ENCODE data around the gene FGD4.
A peak's percentile ranks its signal among the peaks of the same experiment; 100 is the strongest.

The FGD4 gene

DNA sequence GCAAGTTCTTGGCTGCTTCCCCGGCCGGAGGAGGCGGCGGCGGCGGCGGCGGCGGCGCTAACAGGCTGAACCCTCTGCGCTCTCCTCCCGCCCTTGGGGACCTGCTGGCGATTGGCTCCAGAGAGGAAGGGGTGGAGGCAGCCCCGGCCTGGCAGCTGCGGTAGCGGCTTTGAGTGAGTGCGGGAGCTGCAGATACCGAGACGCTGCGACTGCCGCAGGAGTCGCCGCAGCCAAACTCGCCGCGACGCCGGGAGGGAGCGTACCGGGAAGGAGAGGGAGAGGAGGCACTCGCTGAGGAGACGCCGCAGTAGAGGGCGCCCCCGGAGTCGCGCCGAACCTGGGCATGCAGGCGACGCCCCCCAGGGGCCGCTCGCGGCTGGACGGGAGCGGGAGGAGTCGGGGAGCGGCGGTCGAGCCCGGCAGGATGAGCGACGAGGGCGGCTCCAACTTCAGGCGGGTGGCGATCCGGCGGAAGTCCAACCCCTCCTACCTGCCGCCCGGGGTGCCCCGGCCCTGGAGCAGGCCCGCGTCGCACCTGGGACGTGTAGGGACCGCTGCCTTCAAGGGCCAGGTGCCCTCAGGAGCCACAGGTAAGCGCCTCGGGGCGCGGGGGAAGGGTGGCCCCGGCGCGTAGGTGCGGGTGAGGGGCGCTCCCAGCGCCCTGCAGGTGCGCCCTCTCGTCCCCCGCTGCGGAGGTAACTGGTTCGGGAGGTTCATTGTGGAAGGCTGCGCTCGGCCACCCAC, at the start of gene FGD4:
FGD4 (plus strand) TSS at position 189 of the 744 bp plus-strand sequence.
- DNase-seq, result peak; percentile 94

DNA sequence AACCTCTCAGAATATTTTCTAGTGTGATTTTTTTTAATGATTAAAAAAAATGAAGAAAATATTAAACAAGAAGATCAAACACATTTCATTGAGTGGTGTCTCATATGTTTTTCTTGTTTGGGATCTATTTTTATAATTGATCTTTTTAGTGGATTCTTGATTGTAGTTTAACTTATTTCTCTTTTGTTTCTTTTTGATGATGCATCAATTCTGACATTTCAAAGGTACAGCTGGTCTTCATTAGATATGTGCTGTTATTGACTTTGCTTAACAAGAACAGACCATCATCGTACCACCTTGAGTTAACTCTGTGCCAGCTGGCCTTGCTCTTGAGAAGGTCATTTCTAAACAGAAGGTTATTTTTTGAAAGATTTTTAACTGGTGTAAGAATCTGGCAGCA, 45.8 kb upstream of the FGD4 start:
- no peak for DNase-seq

DNA sequence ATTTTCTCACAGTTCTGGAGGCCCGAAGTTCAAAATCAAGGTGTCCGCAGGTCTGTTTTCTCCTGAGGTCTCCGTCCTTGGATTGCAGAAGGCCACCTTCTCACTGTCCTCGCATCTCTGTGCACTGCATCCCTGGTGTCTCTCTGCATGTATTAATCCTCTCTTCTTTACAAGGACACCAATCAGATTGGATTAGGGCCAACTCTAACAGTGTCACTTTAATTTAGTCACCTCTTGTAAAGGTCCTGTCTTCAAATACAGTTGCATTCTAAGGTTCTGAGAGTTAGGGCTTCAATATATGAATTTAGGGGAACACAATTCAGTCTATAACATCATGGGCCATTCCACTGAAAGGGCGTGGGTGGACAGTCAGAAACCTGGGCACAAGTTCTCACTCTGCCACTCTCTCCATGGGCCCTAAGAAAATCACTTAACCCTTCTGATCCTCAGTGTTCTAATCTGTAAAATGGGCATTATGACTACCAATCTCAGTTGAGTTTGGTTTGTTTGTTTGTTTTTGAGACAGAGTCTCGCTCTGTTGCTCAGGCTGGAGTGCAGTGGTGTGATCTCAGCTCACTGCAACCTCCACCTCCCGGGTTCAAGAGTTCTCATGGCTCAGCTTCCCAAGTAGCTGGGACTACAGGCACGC, 41.6 kb upstream of the FGD4 start:
- peak; percentile 25 for DNase-seq

DNA sequence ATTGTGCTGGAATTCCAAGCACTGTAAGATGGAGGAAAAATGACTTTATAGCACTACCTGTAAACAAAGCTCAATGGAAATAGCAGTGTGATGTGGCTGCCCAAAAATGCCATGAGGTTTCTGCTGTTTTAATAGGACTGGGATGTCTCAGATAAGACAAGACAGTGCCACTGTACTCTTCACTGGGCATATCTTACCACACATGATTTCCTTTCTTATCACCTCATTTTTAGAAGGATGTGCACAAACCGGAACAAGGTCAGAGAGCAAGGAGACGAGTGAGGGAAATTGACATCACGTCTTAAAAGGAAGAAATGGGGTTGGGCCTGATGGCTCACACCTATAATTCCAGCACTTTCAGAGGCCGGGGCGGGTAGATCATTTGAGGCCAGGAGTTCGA, 38.4 kb upstream of the FGD4 start:
- DNase-seq, result no peak

DNA sequence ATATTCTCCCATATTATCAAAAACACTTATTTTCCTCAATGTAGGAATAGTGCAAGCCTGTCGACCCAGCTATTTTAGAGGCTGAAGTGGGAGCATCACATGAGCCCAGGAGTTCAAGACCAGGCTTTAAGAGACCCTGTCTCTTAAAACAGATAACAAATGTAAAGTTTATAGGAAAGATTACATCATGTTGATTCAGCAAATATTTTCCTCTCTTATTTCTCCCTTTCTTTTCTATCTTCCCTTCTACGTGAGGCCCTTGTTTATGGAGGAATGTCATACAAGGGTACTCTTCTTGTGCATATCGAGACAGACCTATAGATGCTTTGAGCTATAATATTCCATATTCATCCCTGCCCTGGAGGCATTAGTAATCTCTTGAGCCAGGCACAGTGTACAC, 36.5 kb upstream of the FGD4 start:
- DNase-seq, result no peak

DNA sequence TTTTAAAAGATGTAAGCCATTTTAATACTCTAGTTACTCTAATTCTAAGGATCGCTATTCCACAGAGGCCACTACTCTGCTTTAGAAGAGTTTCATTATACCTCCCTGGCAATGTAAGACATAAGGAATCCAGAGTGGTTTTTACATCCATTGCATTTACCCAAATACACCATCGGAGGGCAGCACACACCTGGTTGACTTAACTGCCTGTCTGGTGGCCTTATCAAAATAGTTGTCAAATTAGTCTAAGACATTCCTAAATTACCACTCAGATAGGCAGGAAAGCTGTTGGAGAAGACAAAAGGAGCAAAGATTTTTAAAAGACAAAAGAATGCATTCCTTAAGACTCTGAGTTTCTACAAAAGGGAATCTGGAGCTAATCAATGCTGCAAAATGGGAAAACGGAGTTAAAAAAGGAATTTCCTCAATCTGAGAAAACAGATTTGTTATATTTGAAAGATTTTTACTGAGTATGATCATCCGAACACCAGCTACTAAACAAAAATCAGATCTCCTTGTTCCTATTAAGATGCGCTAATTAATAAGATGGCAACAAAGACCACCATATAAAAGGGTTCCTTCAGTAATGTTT, 33.8 kb upstream of the FGD4 start:
- DNase-seq, result peak; percentile 82

DNA sequence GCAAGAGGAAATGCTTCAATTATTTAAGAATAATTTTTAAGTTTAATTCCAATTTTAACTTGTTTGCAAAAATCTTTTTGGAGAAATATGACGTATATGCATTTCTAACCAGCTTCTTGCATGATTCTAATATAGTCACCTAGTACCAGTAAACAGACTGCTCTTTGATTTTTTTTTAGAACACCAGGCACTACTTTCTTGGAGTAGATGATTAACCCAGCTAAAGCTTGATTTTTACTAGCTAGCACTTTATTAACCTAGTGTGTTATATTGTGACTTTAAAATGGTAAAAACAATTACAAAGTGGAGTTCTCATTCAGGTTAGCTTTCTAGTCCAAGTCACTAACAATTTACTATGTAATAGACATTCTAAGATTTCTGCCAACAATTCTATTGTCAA, 32.6 kb upstream of the FGD4 start:
- DNase-seq, result no peak

DNA sequence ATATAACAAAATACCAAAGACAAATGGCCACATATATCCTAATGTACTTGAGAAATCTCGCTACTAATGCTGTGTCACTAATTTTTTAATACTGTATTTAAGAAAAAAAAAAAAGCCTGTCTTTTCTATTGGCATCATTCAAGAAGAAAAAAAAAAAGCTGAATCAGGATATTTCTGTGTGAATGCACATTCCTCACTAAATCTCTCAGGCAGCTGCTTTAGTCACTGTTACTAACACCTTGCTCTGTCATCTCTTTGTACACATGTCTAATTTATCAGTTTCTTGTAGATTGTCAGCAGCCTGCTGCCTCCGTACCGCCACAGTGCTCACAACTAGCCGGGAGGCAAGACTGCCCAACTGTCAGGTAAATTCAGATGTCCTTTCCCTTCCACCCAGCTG, 32.0 kb upstream of the FGD4 start:
- no peak for DNase-seq

DNA sequence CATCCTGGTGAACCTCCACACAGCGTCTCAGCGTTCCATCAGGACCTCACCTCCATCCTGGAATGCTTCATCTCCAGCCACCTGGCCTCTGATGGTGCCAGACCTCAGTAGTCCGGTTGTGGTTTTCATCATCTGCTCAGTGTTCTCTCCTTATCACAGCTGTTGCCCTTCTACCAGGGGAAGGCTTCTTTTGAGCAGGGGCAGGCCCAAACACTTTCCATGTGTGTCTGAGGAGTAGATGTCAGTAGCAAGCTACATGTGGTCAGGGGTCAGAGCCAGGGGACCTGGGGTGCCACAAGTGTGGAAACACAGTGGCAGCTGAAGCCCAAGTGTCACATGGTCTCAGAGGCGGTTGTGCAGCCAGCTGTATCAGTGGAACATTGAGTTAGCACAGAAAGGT, 30.2 kb upstream of the FGD4 start:
- no peak for DNase-seq

DNA sequence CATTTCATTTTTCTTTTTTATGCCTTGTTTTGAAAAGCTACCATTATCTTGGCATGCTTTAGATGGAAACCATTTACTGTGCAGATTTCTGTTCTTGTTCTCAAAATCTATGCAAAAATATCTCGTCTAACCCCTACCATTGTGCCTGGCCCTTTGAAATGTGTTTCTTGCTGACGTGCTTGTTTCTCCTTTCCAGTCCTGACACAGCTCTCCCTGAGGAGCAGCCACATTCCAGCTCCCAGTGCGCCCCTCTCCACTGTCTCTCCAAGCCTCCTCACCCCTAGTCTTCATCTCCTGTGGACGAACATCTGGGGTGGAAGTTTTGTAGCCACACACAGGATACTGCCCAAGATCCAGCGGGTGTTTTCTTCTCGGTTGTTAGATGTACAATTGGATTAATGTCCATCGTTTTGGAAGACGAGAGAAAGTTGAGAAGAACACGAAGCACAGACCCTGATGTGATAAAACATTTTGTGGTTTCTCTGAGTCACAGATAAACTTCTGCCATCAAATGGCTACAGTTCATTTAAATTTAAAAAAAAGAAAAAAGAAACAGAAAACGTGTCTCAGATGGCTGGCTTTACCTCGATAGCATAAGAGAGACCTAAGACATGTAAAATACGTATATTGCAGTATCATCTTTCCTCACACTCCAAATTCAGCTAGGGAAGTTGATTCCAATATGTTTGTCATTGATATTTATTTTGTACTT, 21.9 kb upstream of the FGD4 start:
- no peak for DNase-seq

DNA sequence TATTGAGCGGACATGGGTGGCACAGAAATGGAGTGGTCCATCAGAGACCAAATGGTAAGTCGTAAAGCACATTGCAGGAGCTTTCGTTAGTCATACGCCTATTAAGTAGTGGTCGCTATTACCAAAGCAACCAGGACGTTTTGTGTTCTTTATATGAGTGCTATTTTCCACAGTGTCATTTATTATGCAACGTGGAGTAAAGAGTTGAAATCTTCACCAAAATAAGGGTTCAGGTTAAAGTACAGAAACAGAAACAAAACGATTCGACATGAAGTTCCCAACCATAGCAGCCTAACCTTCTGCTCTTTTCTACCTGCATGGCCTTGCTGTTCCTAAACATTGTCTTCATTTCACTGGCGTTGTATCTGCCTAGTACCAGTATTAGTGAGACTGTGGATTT, 20.1 kb upstream of the FGD4 start:
- DNase-seq, result no peak

DNA sequence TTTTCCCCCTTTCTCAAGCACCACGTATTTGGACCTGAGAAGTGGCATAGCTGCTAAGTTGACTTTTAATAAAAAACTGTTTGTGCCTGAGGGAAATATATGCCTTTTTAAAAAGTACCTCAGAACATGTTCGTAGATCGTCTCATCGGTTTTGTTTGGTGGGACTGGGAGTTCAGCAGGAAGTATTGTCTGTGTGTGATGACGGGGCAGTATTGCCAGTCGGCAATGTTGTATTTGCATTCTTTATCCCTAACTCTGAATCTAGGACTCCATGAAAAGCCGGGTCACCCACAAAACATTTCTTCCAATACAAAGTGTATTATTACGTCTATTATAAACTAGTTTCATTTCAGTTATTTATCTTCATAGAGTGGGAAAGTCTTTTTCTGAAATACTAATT, 19.7 kb upstream of the FGD4 start:
- DNase-seq, result no peak

DNA sequence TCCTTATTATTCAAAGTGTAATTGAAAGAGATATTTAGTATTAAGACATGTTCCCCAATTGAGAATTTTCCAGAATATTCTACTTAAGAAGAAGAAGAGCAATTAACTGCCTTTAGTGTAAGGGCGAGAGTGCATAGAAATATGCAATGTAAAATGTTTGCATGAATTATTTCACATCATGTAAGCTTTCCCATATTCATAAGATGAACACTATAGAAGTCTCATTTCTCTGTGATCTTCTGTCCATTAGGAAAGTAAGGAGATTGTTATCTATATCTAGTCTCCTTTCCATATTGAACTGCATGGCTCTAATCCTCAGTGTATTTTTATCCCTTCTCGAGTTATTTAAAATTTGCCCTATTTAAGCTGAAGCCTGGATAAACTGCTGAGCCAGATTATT, 17.1 kb upstream of the FGD4 start:
- no peak for DNase-seq

DNA sequence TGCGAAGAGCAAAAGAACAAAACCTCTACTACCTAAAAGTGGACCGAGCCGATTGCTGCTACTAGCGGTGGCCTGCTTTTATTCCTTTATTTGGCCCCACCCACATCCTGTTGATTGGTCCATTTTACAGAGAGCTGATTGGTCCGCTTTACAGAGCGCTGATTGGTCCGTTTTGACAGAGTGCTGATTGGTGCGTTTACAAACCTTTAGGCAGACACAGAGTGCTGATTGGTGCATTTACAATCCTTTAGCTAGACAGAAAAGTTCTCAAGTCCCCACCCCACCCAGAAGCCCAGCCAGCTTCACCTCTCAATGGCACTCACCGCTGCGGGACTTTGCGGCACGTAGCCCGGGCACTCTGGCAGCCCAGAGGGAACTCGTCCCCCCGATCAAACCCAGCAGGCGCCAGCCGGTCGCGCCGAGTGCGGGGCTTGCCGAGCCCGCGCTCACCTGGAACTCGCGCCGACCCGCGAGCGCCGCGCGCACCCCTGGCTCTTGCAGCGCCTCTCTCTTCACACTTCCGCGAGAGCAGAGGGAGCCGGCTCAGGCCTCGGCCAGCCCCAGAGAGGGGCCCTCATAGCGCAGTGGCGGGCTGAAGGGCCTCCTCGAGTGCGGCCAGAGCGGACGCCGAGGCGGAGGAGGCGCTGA, 8.7 kb upstream of the FGD4 start:
- DNase-seq, result peak; percentile 36

DNA sequence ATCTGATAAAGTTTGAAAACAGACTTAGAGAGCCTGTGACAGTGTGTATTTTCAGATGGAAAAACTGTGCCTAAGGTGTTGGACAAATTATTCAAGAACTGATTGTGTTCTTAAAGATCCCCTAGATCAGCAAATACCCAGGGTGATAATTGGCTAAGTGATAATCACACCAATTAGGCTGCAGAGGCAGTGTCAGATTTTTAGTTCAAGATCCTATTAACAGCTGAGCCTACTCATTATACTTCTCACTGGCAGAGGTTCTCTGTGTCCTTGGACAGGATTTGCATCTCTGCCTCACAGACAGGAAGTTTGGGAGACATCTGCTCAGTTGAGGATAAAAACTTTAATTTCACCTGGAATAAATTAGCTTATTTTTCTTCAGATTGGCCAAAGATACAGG, 4.3 kb upstream of the FGD4 start:
- peak; percentile 97 for DNase-seq

DNA sequence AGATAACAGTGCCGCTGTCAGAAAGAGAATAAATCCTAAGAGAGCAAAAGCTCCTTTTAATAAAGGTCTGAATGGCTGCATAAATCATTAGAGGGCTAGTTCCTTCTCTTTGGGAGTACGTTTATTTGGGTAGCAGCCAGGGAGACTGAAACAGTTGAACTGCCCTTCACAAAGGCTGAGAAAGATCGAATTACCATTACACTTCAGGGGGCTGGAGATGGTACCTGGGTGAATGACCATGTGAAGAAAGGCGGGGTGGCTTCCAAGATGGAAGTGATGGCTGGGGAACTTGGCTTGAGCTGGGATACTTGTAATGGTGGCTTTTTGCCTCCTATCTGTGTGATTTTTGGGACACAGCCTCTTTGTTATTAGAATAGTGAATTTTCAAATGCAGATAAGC, 1.7 kb upstream of the FGD4 start:
- no peak for DNase-seq

DNA sequence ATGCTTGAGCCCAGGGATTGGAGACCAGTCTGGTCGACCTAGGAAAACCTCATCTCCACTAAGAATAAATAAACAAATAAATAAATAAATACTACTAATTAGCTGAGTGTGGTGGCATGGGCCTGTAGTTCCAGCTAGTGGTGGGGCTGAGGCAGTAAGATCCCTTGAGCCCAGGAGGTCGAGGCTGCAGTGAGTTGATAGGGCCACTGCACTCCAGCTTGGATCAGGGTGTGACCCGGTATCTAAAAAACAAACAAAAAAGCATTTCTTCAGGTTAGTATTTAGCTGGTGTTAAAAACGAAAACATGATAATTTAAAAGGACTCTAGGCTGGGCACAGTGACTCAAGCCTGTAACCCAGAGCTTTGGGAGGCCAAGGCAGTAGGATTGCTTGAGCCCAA, 1.2 kb upstream of the FGD4 start:
- no peak for DNase-seq

DNA sequence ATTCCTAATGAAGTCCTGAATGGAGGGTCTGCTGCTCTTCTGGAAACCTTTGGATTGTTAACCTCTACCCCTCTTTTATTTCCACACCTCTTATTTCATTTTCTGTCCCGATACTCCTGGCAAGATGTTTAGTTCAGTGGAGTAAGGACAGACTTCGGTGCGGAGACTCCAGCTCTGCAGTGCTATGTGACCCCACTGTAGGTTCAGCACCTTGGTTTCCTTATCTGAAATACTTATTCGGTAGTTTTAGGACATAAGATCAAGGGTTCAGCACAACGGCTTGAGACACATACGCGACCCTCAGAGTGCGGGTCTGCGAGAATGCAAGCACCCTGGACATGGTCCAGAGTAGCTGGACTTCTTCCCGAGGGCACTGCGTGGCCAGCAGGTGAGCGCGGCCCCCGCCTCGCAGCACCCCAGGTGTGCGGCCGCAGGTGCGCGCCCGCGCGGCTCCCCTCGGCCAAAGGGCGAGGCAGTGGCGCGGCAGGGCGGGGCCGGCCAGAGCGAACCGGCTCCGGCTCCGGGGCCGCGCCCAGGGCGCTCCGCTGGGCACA, 465 bp upstream of the FGD4 start:
- no peak for DNase-seq

DNA sequence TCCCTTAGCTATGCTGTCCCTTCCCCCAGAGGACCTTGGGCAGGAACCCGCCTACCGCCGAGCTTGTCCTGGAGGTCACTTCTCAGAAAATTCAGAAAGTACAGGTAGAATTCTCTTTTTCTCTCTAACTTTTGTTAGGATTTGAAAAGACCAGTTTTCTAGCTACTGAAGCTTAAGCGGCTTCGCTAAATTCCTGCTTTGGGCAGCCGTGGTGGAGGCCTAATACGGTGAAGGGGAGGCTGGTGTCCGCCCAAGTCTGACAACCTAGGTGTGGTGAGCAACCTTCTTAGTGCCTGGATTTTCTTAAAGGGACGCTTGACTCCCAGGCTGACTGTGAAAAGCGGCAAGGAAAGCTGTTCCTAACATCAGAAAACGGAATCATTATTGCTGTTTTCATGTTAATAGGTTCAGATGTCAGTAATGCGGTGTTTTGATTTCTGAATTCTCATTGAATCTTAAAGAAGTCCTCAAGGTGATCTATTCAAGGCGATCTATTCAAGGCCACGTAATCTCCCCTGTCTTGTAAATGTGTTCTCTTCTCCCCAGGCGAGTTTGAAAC, 835 bp downstream of the FGD4 start:
- DNase-seq, result peak; percentile 31

DNA sequence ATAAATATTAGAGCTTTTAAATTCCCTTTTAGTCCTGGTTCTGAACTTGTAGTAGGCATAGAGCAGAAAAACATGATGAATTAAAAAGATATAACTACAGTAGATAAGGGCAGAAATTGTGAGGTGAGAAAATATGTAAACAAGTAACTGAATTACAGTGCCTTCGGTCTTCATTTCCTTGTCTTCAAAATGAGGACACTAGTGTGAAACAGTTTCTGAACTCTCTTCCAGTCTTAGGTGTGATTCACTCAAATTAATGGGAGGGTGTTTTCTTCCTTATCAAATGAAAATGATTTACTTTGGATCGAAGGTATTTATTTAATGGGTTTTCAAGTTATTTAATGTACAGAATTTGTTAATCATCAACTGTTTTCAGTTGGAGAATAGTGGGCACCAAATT, 1.5 kb downstream of the FGD4 start:
- DNase-seq, result no peak

DNA sequence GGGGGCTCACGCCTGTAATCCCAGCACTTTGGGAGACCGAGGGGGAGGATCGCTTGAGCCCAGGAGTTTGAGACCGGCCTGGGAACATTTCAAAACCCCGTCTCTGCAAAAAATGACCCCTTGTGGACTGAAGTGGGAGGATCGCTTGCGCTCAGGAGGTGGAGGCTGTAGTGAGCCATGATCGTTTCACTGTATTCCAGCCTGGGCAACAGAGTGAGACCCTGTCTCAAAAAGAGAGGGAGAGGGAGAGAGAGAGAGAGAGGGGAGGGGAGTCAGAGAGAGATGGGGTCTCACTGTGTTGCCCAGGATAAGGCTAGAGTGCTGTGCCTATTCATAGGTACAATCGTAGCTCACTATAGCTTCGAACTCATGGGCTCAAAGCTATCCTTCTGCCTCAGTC, 2.8 kb downstream of the FGD4 start:
- no peak for DNase-seq

DNA sequence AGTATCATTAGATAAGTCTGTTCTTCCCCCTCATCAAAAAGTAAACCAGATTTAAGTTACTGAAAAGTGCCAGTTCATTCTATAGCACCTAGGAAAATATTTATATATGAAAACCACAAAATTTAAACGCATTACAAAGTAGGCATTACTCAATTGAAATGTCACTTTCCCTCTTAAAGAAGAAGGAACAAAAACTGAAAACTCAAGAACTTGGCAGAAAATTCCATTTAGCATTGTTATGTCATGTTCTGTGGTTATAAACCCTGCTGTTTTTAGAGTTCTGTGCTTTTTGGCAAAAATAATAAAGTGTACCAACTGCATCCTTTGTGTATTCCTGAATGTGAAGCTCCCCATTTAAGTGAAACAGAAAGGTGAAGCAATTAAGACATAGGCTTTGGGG, 3.6 kb downstream of the FGD4 start:
- DNase-seq, result no peak

DNA sequence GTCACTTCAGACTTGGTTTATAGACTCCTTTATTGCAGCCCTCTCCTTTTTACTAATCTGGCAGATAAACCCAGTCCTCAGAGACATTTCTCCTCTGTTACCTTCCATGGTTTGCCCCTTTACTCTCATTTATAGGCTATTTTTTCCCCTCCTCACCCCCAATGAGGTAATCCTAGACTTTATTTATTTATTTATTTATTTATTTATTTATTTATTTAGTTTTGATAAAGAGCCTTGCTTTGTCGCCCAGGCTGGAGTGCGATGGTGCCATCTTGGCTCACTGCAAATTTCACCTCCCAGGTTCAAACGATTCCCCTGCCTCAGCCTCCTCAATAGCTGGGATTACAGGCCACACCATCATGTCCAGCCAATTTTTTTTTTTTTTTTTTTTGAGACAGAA, 8.4 kb downstream of the FGD4 start:
- no peak for DNase-seq

Data from NCI-H82 (cell line).